PC-9 (cell line): ENCODE results near the gene SNCA. TPM values are rescaled to one million over a fixed set of nuclear protein-coding genes. Genes with fewer than 3 reads are reported as not detected.

Source experiments
- BruUV-seq: library from RNA; stranded (reverse); fragments of 400-500 nt; replicated peaks from 2 replicates; lab custom pipeline; 2021; lab: Mats Ljungman, UMichigan
- CTCF ChIA-PET: fragments of 300-600 bp; sonication (Branson Sonifier 250); formaldehyde crosslinking; loops from one replicate; lab custom pipeline; 2022; ENCODE audit warnings: antibody characterized with exemption; lab: Charles Lee
- POLR2A ChIA-PET: fragments of 300-600 bp; sonication (Branson Sonifier 250); formaldehyde crosslinking; loops from one replicate; lab custom pipeline; 2022; ENCODE audit warnings: antibody characterized with exemption; ENCODE audit not compliant: unreplicated experiment; lab: Charles Lee
- DNase-seq, 2 experiments: peaks; one replicate each; pipeline versions ENCODE4 v3.0.0 to v3.0.0-alpha.2; 2015 to 2022; ENCODE audit warnings: mixed read lengths in 1 of 2
- H2AFZ ChIP-seq: fragments of 200-600 bp; sonication (generic); 2 replicates; pipeline ENCODE4 v1.8.1; 2017; ENCODE audit warnings: antibody characterized with exemption
- H3F3A ChIP-seq: fragments of 200-600 bp; sonication (generic); 2 replicates; pipeline ENCODE4 v1.8.1; 2017; ENCODE audit warnings: antibody characterized with exemption, mild to moderate bottlenecking, low read depth; ENCODE audit not compliant: insufficient read depth
- H3K27ac ChIP-seq: fragments of 200-600 bp; sonication (generic); 2 replicates; pipeline ENCODE4 v1.6.1; 2016; ENCODE audit warnings: mixed run types
- H3K27me3 ChIP-seq: fragments of 200-600 bp; sonication (generic); 2 replicates; pipeline ENCODE4 v1.6.1; 2016; ENCODE audit warnings: low read depth, mixed run types; ENCODE audit not compliant: insufficient read depth
- H3K36me3 ChIP-seq: fragments of 200-600 bp; sonication (generic); 2 replicates; pipeline ENCODE4 v1.6.1; 2016; ENCODE audit warnings: low read depth, mixed run types
- H3K4me1 ChIP-seq: fragments of 200-600 bp; sonication (generic); replicated peaks from 2 replicates; pipeline ENCODE4 v1.6.1; 2016; ENCODE audit warnings: mixed run types; ENCODE audit not compliant: insufficient read depth
- H3K4me2 ChIP-seq: fragments of 200-600 bp; sonication (generic); 2 replicates; pipeline ENCODE4 v1.6.1; 2017; ENCODE audit warnings: mixed run types
- H3K4me3 ChIP-seq: fragments of 200-600 bp; sonication (generic); 2 replicates; pipeline ENCODE4 v1.6.1; 2016; ENCODE audit warnings: mixed run types
- H3K79me2 ChIP-seq: fragments of 200-600 bp; sonication (generic); 2 replicates; pipeline ENCODE4 v1.6.1; 2017; ENCODE audit warnings: low read depth, mixed run types
- H3K9me2 ChIP-seq: fragments of 200-600 bp; sonication (generic); 2 replicates; pipeline ENCODE4 v1.8.1; 2017; ENCODE audit warnings: mild to moderate bottlenecking; ENCODE audit not compliant: insufficient read depth
- H3K9me3 ChIP-seq: fragments of 200-600 bp; sonication (generic); 2 replicates; pipeline ENCODE4 v1.8.1; 2016; ENCODE audit warnings: low read depth; ENCODE audit not compliant: insufficient read depth
- H4K20me1 ChIP-seq: fragments of 200-600 bp; sonication (generic); 2 replicates; pipeline ENCODE4 v1.8.1; 2017; ENCODE audit not compliant: insufficient read depth
- CTCF ChIP-seq: fragments of 200-600 bp; sonication (generic); conservative IDR thresholded peaks from 2 replicates; pipeline ENCODE4 v1.6.1; 2017; ENCODE audit warnings: mixed run types, antibody characterized with exemption, mild to moderate bottlenecking, moderate library complexity
- EZH2 ChIP-seq: fragments of 200-600 bp; sonication (generic); IDR thresholded peaks from 2 replicates; pipeline ENCODE4 v1.8.0; 2017; ENCODE audit warnings: antibody characterized with exemption, low read depth
- intact Hi-C: fragments of 100-400 bp; cut with micrococcal nuclease; formaldehyde crosslinking; loops from one replicate; pipeline ENCODE4 v1.10.0; 2022; ENCODE audit not compliant: unreplicated experiment
- total RNA-seq: library from RNA; stranded (reverse); gene quantifications from 2 replicates; pipeline ENCODE4 v1.2.3, GENCODE V29; 2021

Gene SNCA
- total RNA-seq, 1 experiment from 2014 or later: 4.8 TPM

- H3K4me1 ChIP-seq: no peaks in the 10 kb centered on the region
- H3K36me3 ChIP-seq: no peaks in the 10 kb centered on the region
- no peak overlapping the region for H3K27ac ChIP-seq
- H3K4me3 ChIP-seq: no peak overlapping the region
- DNase-seq: no peak
- H3K9me3 ChIP-seq: no peaks in the 10 kb centered on the region
- TF ChIP-seq EZH2 (no peak), CTCF (no peak)
- ChIA-PET POLR2A (no interaction called here), CTCF (no interaction called here)
- H4K20me1 ChIP-seq: no peaks in the 10 kb centered on the region
- no peaks in the 10 kb centered on the region for H3K79me2 ChIP-seq
- no peaks in the 10 kb centered on the region for H3K9me2 ChIP-seq
- intact Hi-C loops: no loop called here
- H3K4me2 ChIP-seq: no peak overlapping the region
- no peak overlapping the region for H2AFZ ChIP-seq
- no peaks in the 10 kb centered on the region for H3F3A ChIP-seq
- no TSS peak for BruUV-seq
- no peaks in the 10 kb centered on the region for H3K27me3 ChIP-seq
These were observed 71.0 kb downstream of the SNCA start for GRCh38 chr4:89765966-89766365.

- CTCF ChIA-PET: no interaction called here
These were observed 71.4 kb downstream of the SNCA start for GRCh38 chr4:89765528-89765927.

GRCh38 chr4:89762311-89762710 lies 74.7 kb downstream of the SNCA start:
- Histone ChIP-seq H3K4me3 (no peak overlapping the region), H3K4me2 (no peak overlapping the region), H3K9me3 (no peaks in the 10 kb centered on the region), H2AFZ (no peak overlapping the region), H3K36me3 (no peaks in the 10 kb centered on the region), H3K4me1 (no peaks in the 10 kb centered on the region), H3F3A (no peaks in the 10 kb centered on the region), H3K79me2 (no peaks in the 10 kb centered on the region), H3K9me2 (no peaks in the 10 kb centered on the region), H3K27ac (no peak overlapping the region), H4K20me1 (no peaks in the 10 kb centered on the region), H3K27me3 (no peaks in the 10 kb centered on the region)
- no TSS peak for BruUV-seq
- intact Hi-C loops: no loop called here
- TF ChIP-seq EZH2 (no peak), CTCF (no peak)
- no peak for DNase-seq
- ChIA-PET POLR2A (no interaction called here), CTCF (no interaction called here)

More at GRCh38 chr4:89765528-89765927, 71.4 kb downstream of the SNCA start:
- intact Hi-C loops: no loop called here
- BruUV-seq: no TSS peak
- Histone ChIP-seq H2AFZ (no peak overlapping the region), H3K79me2 (no peaks in the 10 kb centered on the region), H3K9me2 (no peaks in the 10 kb centered on the region), H3K4me1 (no peaks in the 10 kb centered on the region), H3K36me3 (no peaks in the 10 kb centered on the region), H3F3A (no peaks in the 10 kb centered on the region), H3K27ac (no peak overlapping the region), H3K4me3 (no peak overlapping the region), H3K27me3 (no peaks in the 10 kb centered on the region), H4K20me1 (no peaks in the 10 kb centered on the region), H3K9me3 (no peaks in the 10 kb centered on the region), H3K4me2 (no peak overlapping the region)
- POLR2A ChIA-PET: no interaction called here
- DNase-seq: no peak
- TF ChIP-seq EZH2 (no peak), CTCF (no peak)
